ENCODE results near the gene WDR70. TPM values are rescaled to one million over a fixed set of nuclear protein-coding genes. Genes with fewer than 3 reads are reported as not detected.

Gene WDR70
- total and polyA plus RNA-seq, 3 donors from 2014 or later = 25.3 to 27.6 (median 25.5) TPM

DNA sequence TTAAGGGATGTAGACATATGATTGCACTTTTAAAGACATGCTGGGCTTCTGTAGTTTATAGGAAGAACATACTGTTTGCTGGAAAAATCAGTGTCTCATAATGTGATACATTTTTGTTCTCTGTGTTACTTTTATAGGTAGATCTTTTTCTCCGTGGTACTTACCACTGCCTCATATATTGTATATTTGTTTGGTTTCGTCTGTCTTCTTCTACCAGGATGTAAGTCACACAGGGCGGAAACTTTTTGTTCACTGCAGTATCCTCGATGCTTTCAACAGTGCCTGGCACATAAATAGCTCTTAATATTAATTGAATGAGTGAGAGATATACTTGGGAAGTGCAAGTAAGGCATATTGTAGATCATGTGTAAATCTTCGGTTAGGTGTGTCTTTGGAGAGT, 325.3 kb downstream of the WDR70 start:
- no peak for DNase-seq
- no peak overlapping the region for H3K27ac ChIP-seq
- no peak overlapping the region for H3K4me3 ChIP-seq
- H3K36me3 ChIP-seq (ENCODE audit: low read depth, missing control alignments) = no peaks in the 10 kb centered on the region
- no peaks in the 10 kb centered on the region for H3K9me3 ChIP-seq
- WGBS, 2 donors = 88 to 91% methylated on average over 5 of the region's 5 CpGs
- no peaks in the 10 kb centered on the region for H3K4me1 ChIP-seq
- intact Hi-C loops (cut with DNase I; ENCODE audit: low total_unique reads) = no loop called here
- H3K27me3 ChIP-seq = no peaks in the 10 kb centered on the region
- TF ChIP-seq, protein P1, sequence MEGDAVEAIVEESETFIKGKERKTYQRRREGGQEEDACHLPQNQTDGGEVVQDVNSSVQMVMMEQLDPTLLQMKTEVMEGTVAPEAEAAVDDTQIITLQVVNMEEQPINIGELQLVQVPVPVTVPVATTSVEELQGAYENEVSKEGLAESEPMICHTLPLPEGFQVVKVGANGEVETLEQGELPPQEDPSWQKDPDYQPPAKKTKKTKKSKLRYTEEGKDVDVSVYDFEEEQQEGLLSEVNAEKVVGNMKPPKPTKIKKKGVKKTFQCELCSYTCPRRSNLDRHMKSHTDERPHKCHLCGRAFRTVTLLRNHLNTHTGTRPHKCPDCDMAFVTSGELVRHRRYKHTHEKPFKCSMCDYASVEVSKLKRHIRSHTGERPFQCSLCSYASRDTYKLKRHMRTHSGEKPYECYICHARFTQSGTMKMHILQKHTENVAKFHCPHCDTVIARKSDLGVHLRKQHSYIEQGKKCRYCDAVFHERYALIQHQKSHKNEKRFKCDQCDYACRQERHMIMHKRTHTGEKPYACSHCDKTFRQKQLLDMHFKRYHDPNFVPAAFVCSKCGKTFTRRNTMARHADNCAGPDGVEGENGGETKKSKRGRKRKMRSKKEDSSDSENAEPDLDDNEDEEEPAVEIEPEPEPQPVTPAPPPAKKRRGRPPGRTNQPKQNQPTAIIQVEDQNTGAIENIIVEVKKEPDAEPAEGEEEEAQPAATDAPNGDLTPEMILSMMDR (IDR thresholded peaks at IDR 0.05) = no peak
- no peak for TF ChIP-seq POLR2A (IDR thresholded peaks at IDR 0.05)

DNA sequence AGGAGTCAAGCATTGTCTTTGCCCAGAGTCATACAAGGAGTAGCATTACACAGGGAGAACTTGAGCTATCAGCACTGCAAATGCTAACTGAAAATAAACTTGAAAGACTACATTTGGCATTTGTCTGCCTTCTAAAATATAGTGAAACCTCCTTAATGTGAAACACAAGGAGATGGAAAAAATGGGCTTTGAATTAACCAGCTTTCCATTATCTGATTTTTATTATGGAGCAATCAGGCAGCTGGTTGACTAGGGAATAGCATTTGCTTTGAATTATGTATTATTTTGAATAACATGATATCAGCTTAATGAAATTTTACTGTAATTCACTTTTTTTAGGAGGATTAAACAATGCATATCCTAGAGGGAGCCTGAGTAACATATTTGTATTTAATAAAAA, 329.9 kb downstream of the WDR70 start:
- no peak overlapping the region for H3K4me3 ChIP-seq
- H3K9me3 ChIP-seq = no peaks in the 10 kb centered on the region
- H3K36me3 ChIP-seq (ENCODE audit: low read depth, missing control alignments) = no peaks in the 10 kb centered on the region
- H3K4me1 ChIP-seq = no peaks in the 10 kb centered on the region
- DNase-seq = no peak
- H3K27me3 ChIP-seq = no peaks in the 10 kb centered on the region
- no peak for TF ChIP-seq POLR2A (IDR thresholded peaks at IDR 0.05)
- TF ChIP-seq, protein P1 (IDR thresholded peaks at IDR 0.05) = no peak
- intact Hi-C loops (cut with DNase I; ENCODE audit: low total_unique reads) = no loop called here
- H3K27ac ChIP-seq = no peak overlapping the region

DNA sequence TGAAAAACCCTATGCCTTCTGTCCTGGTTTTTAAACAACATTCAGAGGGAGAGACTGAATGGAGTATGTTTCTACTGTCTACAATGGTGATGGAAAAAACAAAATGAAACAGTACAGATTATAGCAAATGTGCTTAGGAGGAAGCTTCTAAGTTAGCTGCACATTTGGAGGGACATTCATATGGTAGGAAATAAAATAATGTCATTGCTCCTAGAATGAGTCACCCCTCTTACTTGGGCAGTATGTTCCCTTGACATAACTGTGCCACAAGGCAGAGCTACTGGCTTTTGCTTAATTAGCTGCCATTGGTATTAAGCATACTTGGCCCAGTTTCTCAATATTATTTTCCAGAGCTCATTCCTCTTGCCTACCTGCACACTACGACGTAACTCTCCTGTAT, 331.8 kb downstream of the WDR70 start:
- intact Hi-C loops (cut with DNase I; ENCODE audit: low total_unique reads) = no loop called here
- DNase-seq = no peak
- no peak for TF ChIP-seq POLR2A (IDR thresholded peaks at IDR 0.05)
- TF ChIP-seq, protein P1 (IDR thresholded peaks at IDR 0.05) = no peak
- Histone ChIP-seq H3K4me3 (no peak overlapping the region), H3K4me1 (no peaks in the 10 kb centered on the region), H3K27ac (no peak overlapping the region), H3K27me3 (no peaks in the 10 kb centered on the region), H3K9me3 (no peaks in the 10 kb centered on the region), H3K36me3 (ENCODE audit: low read depth, missing control alignments) (no peaks in the 10 kb centered on the region)
- WGBS, 2 donors = 91 to 94% methylated on average over 2 of the region's 2 CpGs

DNA sequence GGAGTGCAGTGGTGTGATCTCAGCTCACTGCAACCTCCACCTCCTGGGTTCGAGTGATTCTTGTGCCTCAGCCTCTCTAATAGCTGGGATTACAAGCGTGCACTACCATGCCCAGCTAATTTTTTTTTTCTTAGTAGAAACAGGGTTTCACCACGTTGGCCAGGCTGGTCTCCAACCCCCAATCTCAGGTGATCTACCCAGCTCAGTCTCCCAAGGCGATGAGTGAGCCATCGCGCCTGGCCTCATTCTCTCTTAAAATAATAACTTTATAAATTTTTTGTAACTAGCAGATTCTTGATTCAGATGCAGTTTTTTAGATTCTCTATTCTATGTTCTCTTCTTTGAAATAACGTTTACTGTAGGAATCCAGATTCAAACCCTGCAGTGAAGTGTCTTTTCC, 333.6 kb downstream of the WDR70 start:
- H3K9me3 ChIP-seq = no peaks in the 10 kb centered on the region
- H3K4me3 ChIP-seq = no peak overlapping the region
- H3K27me3 ChIP-seq = no peaks in the 10 kb centered on the region
- no peak for TF ChIP-seq POLR2A (IDR thresholded peaks at IDR 0.05)
- TF ChIP-seq, protein P1 (IDR thresholded peaks at IDR 0.05) = no peak
- H3K27ac ChIP-seq = no peak overlapping the region
- intact Hi-C loops (cut with DNase I; ENCODE audit: low total_unique reads) = no loop called here
- 81 to 90% methylated on average over 7 of the region's 7 CpGs for WGBS, 2 donors
- H3K36me3 ChIP-seq (ENCODE audit: low read depth, missing control alignments) = no peaks in the 10 kb centered on the region
- DNase-seq = no peak
- peaks cover 7% of the 10 kb centered on the region for H3K4me1 ChIP-seq

DNA sequence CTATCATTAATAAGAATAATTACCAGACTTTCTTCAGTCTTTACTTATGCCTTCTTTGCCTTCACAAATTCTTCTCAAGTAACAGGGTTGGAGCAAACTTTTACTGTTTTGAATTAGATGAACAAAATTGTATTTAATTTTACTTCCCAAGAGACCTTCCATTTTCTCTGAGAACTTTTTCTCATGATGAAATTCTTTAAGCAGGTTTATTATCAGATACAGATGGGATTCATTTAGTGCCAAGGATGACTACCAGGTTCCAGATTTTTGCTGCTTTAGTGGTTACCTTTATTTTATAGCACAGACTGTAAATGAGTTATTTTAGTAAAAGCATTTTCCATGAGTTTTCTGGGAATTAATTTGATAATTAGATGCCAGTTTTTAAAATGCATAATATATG, 335.6 kb downstream of the WDR70 start:
- intact Hi-C loops (cut with DNase I; ENCODE audit: low total_unique reads) = no loop called here
- DNase-seq = no peak
- Histone ChIP-seq H3K27me3 (no peaks in the 10 kb centered on the region), H3K4me1 (peaks cover 13% of the 10 kb centered on the region), H3K36me3 (ENCODE audit: low read depth, missing control alignments) (no peaks in the 10 kb centered on the region), H3K27ac (no peak overlapping the region), H3K9me3 (no peaks in the 10 kb centered on the region), H3K4me3 (no peak overlapping the region)
- TF ChIP-seq, protein P1 (IDR thresholded peaks at IDR 0.05) = no peak
- TF ChIP-seq POLR2A (IDR thresholded peaks at IDR 0.05) = no peak
